Measurements from ENCODE around the gene CCDC167. TPM values are rescaled to one million over a fixed set of nuclear protein-coding genes. Genes with fewer than 3 reads are reported as not detected.
A peak's percentile ranks its signal among the peaks of the same experiment; 100 is the strongest.

Gene CCDC167
- total RNA-seq, 1 donor from 2014 or later = 28.3 TPM

DNA sequence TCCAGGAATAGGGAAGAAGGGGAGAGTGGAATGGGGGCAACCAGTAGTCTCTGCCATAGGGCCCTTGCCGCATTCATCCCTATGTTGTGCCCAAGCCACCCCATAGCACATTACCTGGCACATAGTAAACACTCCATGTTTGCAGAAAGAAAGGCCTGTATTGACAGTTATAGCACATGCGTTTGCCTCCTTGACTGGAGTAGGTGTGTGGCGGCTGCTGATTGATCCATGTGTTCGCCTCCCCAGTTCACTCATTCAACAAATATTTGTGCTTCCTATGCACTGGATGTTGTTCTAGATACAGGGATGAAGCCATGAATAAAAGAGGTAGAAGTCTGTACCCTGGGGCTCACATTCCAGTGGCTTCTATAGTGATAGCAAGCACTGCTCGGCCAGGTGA lies 19.8 kb upstream of the CCDC167 start:
- H3K4me3 Mint-ChIP-seq (ENCODE audit: unreplicated experiment) = no peak overlapping the region
- H3K9me3 Mint-ChIP-seq (ENCODE audit: low read depth) = peaks cover 6% of the 10 kb centered on the region
- H3K27ac Mint-ChIP-seq (ENCODE audit: unreplicated experiment) = no peak overlapping the region
- no peak for DNase-seq (ENCODE audit: low spot score)
- no peak for TF ChIP-seq CTCF (IDR thresholded peaks at IDR 0.05)
- peaks cover under 1% of the 10 kb centered on the region for H3K27me3 Mint-ChIP-seq (ENCODE audit: low read depth)
- H3K4me1 Mint-ChIP-seq (ENCODE audit: low read depth) = peaks cover 25% of the 10 kb centered on the region
- H3K36me3 Mint-ChIP-seq (ENCODE audit: low read depth) = no peaks in the 10 kb centered on the region

GRCh38 chr6:37518116-37518515 lies 18.4 kb upstream of the CCDC167 start:
- no peak for TF ChIP-seq CTCF (IDR thresholded peaks at IDR 0.05)
- no peaks in the 10 kb centered on the region for H3K36me3 Mint-ChIP-seq (ENCODE audit: low read depth)
- peaks cover 6% of the 10 kb centered on the region for H3K9me3 Mint-ChIP-seq (ENCODE audit: low read depth)
- no peak overlapping the region for H3K27ac Mint-ChIP-seq (ENCODE audit: unreplicated experiment)
- peak; percentile 62 for DNase-seq (ENCODE audit: low spot score)
- no peak overlapping the region for H3K4me3 Mint-ChIP-seq (ENCODE audit: unreplicated experiment)
- H3K4me1 Mint-ChIP-seq (ENCODE audit: low read depth) = peaks cover 21% of the 10 kb centered on the region
- peaks cover 12% of the 10 kb centered on the region for H3K27me3 Mint-ChIP-seq (ENCODE audit: low read depth)

- no peak for TF ChIP-seq CTCF (IDR thresholded peaks at IDR 0.05)
- Mint-ChIP-seq H3K4me1 (ENCODE audit: low read depth) (peaks cover 21% of the 10 kb centered on the region), H3K27me3 (ENCODE audit: low read depth) (peaks cover 19% of the 10 kb centered on the region), H3K4me3 (ENCODE audit: unreplicated experiment) (no peak overlapping the region), H3K9me3 (ENCODE audit: low read depth) (peaks cover 6% of the 10 kb centered on the region), H3K27ac (ENCODE audit: unreplicated experiment) (no peak overlapping the region), H3K36me3 (ENCODE audit: low read depth) (no peaks in the 10 kb centered on the region)
- DNase-seq (ENCODE audit: low spot score) = peak; percentile 13
These were observed 17.7 kb upstream of the CCDC167 start for GRCh38 chr6:37517411-37517812.

DNA sequence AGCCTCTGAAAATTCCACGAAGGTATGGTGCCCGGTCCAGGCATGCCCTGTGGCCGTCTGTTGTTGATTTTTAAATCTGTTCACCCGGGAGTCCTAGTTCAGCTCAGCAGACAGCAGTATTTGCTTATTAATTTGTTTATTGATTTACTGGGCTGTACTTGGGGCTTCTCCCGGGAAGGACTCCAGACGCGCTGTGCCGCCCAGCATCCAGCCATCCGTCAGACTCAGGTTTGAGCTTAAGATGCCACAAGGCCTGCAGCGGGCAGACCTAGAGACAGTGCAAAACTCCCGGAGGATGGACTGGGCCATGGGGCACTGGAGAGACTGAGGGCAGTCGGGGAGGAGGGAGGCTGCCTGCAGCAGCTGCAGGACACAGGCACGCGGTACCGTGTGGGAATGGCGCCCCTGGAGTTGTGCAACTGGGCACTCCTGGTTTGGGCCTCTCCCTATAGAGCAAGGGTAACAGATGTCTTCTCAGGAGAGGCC lies 17.3 kb upstream of the CCDC167 start:
- Mint-ChIP-seq H3K4me3 (ENCODE audit: unreplicated experiment) (no peak overlapping the region), H3K27ac (ENCODE audit: unreplicated experiment) (no peak overlapping the region), H3K27me3 (ENCODE audit: low read depth) (peaks cover 23% of the 10 kb centered on the region), H3K4me1 (ENCODE audit: low read depth) (peaks cover 21% of the 10 kb centered on the region), H3K9me3 (ENCODE audit: low read depth) (peaks cover 6% of the 10 kb centered on the region), H3K36me3 (ENCODE audit: low read depth) (no peaks in the 10 kb centered on the region)
- DNase-seq (ENCODE audit: low spot score) = peak; percentile 56
- no peak for TF ChIP-seq CTCF (IDR thresholded peaks at IDR 0.05)

GRCh38 chr6:37516076-37516919 lies 16.6 kb upstream of the CCDC167 start:
- Mint-ChIP-seq H3K4me1 (ENCODE audit: low read depth) (peaks cover 21% of the 10 kb centered on the region), H3K27me3 (ENCODE audit: low read depth) (peaks cover 28% of the 10 kb centered on the region), H3K9me3 (ENCODE audit: low read depth) (peaks cover 6% of the 10 kb centered on the region), H3K36me3 (ENCODE audit: low read depth) (no peaks in the 10 kb centered on the region), H3K27ac (ENCODE audit: unreplicated experiment) (no peak overlapping the region), H3K4me3 (ENCODE audit: unreplicated experiment) (no peak overlapping the region)
- TF ChIP-seq CTCF (IDR thresholded peaks at IDR 0.05) = no peak
- peak; percentile 73 for DNase-seq (ENCODE audit: low spot score)

Data from chondrocyte (in vitro differentiated cells).